Activated CD8-positive, alpha-beta memory T cell treated with anti-CD3 and anti-CD28 coated beads for 1 hour (primary cell): Measurements from ENCODE around the gene NDUFV1.
"Not testable (repeated sequence)": the region's sequence is repeated elsewhere in the genome, so short reads cannot be mapped to it uniquely, and the experiment has no call there.

ENCODE experiments used
- DNase-seq, 2 donors: peaks; one replicate each; pipeline ENCODE4 v3.0.0-alpha.2; 2020; ENCODE audit warnings: low read depth in 1 of 2; ENCODE audit errors: extremely low read depth in 1 of 2

NDUFV1 gene

DNA sequence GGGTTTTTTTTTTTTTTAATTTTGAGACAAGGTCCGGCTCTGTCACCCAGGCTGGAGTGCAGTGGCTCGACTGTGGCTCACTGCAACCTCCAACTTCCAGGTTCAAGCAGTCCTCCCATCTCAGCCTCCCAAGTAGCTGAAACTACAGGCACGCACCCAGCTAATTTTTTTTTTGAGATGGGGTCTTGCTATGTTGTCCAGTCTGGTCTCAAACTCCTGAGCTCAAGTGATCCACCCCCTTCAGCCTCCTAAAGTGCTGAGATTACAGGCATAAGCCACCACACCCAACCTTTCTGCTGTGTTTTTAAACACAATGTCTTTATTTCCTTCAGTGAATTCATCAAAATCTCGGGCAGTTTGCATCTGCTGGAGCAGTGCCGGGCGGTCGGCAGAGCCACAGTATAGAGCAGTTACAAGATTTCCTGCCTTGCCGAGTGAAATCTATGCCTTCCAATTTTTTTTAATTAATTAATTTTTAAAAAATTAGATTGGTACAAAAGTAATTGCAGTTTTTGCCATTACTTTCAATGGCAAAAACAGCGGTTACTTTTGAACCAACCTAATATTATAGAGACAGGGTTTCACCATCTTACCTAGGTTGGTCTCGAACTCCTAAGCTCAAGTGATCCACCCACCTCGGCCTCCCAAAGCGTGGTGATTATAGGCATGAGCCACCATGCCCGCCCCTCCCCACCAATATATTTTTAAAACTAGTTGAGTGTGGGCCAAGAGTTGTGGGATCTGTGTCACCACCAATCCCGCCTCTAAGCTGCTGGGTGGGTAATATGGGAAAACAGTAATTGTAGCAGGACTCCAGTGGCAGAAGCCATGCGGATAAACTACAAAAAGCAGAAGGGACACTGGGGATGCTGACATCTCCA lies 46.5 kb downstream of the NDUFV1 start:
- DNase-seq: no peak

DNA sequence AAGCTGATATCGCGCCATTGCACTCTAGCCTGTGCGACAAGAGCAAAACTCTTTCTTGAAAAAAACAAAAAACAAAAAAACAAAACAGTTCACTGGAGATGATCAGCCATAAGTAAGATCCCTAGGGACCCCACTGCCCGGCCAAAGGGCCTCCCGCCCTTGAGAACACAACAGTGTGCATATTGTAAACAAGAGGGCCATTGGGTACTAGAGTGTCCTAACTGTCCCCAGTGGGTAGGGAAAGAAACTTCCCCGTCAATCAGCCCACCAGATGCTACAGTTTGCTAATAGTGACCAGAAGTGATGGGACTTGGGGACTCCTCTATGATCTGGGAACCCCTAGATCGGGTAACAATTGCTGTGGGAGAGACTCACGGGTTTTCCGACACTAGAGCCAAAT lies 47.5 kb downstream of the NDUFV1 start:
- no peak for DNase-seq

DNA sequence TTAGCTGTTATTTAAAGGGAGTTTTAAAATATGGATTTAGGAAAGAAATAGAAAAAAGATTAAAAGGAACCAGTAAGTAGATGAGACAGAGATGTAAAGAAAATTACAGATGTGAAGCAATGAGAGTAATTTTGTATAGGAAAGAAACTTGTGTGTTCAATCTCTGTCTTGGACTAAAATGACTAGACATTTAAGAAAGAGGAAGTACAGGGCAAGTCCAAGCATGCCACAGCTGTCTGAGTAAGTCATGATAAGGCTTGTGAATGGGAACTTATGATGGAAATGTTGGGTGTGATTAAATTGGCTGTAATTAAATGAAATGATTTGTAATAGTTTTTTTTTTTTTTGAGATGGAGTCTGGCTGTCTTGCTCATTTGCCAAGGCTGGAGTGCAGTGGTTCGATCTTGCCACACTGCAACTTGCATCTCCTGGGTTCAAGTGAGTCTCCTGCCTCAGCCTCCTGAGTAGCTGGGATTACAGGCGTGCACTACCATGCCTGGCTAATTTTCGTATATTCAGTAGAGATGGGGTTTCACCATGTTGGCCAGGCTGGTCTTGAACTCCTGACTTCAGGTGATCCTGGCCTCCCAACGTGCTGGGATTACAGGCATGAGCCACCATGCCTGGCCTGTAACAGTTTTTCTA lies 49.7 kb downstream of the NDUFV1 start:
- no peak for DNase-seq

DNA sequence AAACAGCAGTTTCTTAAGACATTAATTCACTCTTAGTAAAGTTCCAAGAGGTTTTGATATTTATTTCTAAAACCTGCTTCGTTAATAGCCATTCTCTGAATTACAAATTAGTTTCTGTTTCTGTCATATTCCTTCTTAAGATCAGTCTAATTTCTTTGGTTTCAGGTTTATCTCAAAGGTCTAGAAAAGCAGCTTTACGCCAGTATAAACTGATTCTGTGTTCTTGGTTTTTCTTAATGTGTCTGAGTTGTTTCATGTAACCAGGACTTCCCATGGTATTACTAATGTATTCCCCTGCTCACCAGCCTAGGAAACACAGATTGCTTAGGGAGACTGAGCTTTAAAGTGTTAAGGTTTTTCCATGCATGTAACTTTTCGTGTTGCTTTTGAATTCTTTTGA lies 50.6 kb downstream of the NDUFV1 start:
- DNase-seq: no peak

DNA sequence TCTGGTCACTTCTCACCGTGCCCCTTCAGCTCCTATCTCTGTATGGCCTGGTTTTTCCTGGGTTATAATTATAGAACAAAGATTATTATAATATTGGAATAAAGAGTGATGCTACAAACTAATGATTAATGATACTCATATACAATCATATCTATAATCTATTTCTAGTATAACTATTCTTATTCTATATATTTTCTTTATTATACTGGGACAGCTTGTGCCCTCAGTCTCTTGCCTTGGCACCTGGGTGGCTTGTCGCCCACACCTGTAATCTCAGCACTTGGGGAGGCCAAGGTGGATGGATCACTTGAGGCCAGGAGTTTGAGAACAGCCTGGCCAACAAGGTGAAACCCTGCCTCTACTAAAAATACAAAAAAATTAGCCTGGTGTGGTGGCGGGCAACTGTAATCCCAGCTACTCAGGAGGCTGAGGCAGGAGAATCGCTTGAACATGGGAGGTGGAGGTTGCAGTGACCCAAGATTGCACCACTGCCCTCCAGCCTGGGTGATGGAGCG lies 53.0 kb downstream of the NDUFV1 start:
- not testable (repeated sequence) for DNase-seq

DNA sequence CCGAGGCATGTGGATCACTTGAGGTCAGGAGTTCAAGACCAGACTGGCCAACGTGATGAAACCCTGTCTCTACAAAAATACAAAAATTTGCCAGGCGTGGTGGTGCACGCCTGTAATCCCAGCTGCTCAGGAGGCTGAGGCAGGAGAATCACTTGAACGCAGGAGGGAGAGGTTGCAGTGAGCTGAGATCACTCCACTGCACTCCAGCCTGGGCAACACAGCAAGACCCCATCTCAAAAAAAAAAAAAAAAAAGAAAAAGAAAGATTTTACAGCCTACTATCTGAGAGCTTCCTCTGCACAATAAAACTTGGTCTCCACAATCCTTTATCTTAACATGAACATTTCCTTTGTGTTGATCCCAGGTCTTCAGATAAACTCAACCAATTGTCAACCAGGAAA lies 54.0 kb downstream of the NDUFV1 start:
- DNase-seq: not testable (repeated sequence)
